ENCODE data around the gene EFHB.

DNA sequence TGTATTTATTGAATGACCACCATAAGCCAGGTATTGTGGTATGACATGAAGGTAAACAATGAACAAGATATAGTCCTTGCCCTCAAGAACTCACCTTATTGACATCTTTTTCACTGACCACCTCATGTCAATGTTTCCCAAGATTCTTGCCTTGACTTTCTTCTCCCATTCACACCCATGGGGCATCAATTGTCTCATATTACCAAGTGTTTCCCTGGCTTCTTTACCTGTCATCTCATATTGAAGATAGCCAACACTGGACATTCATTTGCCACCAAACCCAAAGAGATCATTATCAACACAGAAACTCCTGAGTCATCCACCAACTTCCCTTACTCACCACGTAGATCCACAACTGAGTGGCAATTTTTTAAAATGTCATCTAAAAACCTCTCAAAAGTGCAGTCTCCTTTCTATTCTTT is 2.2 kb downstream of the EFHB start:
- TF ChIP-seq ZNF565 (CRISPR knock-in tag; conservative IDR thresholded peaks at IDR 0.05; ENCODE audit: low read depth), result no peak
- no peak for TF ChIP-seq OSR1 (CRISPR knock-in tag; IDR thresholded peaks at IDR 0.05)
- TF ChIP-seq ZFP30 (CRISPR knock-in tag; IDR thresholded peaks at IDR 0.05), result no peak
- TF ChIP-seq, protein P1, sequence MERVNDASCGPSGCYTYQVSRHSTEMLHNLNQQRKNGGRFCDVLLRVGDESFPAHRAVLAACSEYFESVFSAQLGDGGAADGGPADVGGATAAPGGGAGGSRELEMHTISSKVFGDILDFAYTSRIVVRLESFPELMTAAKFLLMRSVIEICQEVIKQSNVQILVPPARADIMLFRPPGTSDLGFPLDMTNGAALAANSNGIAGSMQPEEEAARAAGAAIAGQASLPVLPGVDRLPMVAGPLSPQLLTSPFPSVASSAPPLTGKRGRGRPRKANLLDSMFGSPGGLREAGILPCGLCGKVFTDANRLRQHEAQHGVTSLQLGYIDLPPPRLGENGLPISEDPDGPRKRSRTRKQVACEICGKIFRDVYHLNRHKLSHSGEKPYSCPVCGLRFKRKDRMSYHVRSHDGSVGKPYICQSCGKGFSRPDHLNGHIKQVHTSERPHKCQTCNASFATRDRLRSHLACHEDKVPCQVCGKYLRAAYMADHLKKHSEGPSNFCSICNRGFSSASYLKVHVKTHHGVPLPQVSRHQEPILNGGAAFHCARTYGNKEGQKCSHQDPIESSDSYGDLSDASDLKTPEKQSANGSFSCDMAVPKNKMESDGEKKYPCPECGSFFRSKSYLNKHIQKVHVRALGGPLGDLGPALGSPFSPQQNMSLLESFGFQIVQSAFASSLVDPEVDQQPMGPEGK (CRISPR knock-in tag; IDR thresholded peaks at IDR 0.05; ENCODE audit: borderline replicate concordance), result no peak
- TF ChIP-seq ZFP3 (CRISPR knock-in tag; IDR thresholded peaks at IDR 0.05), result no peak
- no peak for TF ChIP-seq ARNTL (CRISPR knock-in tag; IDR thresholded peaks at IDR 0.05; ENCODE audit: borderline replicate concordance, low read depth)
- TF ChIP-seq TCF4 (CRISPR knock-in tag; IDR thresholded peaks at IDR 0.05; ENCODE audit: borderline replicate concordance), result no peak
- TF ChIP-seq, protein P2, sequence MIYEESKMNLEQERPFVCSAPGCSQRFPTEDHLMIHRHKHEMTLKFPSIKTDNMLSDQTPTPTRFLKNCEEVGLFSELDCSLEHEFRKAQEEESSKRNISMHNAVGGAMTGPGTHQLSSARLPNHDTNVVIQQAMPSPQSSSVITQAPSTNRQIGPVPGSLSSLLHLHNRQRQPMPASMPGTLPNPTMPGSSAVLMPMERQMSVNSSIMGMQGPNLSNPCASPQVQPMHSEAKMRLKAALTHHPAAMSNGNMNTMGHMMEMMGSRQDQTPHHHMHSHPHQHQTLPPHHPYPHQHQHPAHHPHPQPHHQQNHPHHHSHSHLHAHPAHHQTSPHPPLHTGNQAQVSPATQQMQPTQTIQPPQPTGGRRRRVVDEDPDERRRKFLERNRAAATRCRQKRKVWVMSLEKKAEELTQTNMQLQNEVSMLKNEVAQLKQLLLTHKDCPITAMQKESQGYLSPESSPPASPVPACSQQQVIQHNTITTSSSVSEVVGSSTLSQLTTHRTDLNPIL (CRISPR knock-in tag; IDR thresholded peaks at IDR 0.05; ENCODE audit: low read depth), result no peak
- TF ChIP-seq, protein P3, sequence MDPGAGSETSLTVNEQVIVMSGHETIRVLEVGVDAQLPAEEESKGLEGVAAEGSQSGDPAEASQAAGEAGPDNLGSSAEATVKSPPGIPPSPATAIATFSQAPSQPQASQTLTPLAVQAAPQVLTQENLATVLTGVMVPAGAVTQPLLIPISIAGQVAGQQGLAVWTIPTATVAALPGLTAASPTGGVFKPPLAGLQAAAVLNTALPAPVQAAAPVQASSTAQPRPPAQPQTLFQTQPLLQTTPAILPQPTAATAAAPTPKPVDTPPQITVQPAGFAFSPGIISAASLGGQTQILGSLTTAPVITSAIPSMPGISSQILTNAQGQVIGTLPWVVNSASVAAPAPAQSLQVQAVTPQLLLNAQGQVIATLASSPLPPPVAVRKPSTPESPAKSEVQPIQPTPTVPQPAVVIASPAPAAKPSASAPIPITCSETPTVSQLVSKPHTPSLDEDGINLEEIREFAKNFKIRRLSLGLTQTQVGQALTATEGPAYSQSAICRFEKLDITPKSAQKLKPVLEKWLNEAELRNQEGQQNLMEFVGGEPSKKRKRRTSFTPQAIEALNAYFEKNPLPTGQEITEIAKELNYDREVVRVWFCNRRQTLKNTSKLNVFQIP (CRISPR knock-in tag; IDR thresholded peaks at IDR 0.05; ENCODE audit: borderline replicate concordance, low read depth), result no peak
- TF ChIP-seq, protein P4, sequence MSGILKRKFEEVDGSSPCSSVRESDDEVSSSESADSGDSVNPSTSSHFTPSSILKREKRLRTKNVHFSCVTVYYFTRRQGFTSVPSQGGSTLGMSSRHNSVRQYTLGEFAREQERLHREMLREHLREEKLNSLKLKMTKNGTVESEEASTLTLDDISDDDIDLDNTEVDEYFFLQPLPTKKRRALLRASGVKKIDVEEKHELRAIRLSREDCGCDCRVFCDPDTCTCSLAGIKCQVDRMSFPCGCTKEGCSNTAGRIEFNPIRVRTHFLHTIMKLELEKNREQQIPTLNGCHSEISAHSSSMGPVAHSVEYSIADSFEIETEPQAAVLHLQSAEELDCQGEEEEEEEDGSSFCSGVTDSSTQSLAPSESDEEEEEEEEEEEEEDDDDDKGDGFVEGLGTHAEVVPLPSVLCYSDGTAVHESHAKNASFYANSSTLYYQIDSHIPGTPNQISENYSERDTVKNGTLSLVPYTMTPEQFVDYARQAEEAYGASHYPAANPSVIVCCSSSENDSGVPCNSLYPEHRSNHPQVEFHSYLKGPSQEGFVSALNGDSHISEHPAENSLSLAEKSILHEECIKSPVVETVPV (CRISPR knock-in tag; IDR thresholded peaks at IDR 0.05), result no peak
- no peak for TF ChIP-seq RARB (CRISPR knock-in tag; IDR thresholded peaks at IDR 0.05)
- no peak for TF ChIP-seq BACH2 (CRISPR knock-in tag; IDR thresholded peaks at IDR 0.05; ENCODE audit: borderline replicate concordance)

All from SK-N-SH treated with all-trans-retinoic acid at 6 μM for 48 hours (cell line).